Tibial nerve (tissue), 4 donors: ENCODE data around the gene MYO3B. TPM values are rescaled to one million over a fixed set of nuclear protein-coding genes. Genes with fewer than 3 reads are reported as not detected.
"Not testable (repeated sequence)": the region's sequence is repeated elsewhere in the genome, so short reads cannot be mapped to it uniquely, and the experiment has no call there.

Source experiments
- DNase-seq, 2 donors: peaks; one replicate each; pipeline ENCODE4 v3.0.0-alpha.2; 2019; ENCODE audit warnings: low spot score in 2 of 2
- H3K27ac ChIP-seq, 4 donors: fragments of 200-600 bp; sonication (generic) in 3 of 4; one replicate each; pipeline ENCODE4 v1.5.1; 2017 to 2019; ENCODE audit warnings: mild to moderate bottlenecking in 1 of 4
- H3K27me3 ChIP-seq, 2 donors: fragments of 200-600 bp; sonication (generic) in 1 of 2; one replicate each; pipeline versions ENCODE4 v1.5.1 to v1.6.0; 2017 to 2019
- H3K36me3 ChIP-seq, 3 donors: fragments of 200-600 bp; sonication (generic); one replicate each; pipeline ENCODE4 v1.5.1; 2018 to 2019
- H3K4me1 ChIP-seq, 4 donors: fragments of 200-600 bp; sonication (generic) in 3 of 4; one replicate each; pipeline ENCODE4 v1.5.1; 2017 to 2019
- H3K4me3 ChIP-seq, 4 donors: fragments of 200-600 bp; sonication (generic) in 3 of 4; one replicate each; pipeline ENCODE4 v1.5.1; 2017 to 2019; ENCODE audit warnings: mild to moderate bottlenecking in 1 of 4, moderate library complexity in 1 of 4
- H3K9me3 ChIP-seq, 4 donors: fragments of 200-600 bp; sonication (generic) in 3 of 4; one replicate each; pipeline ENCODE4 v1.5.1; 2017 to 2019
- CTCF ChIP-seq, 5 experiments: fragments of 200-600 bp in 3 of 5; fragments of 450-650 bp in 2 of 5; sonication (generic) in 3 of 5; IDR thresholded peaks; one replicate each; pipeline ENCODE4 v1.5.1; 2016 to 2019; ENCODE audit warnings: antibody characterized with exemption in 5 of 5, mild to moderate bottlenecking in 3 of 5, moderate library complexity in 2 of 5
- EP300 ChIP-seq, 2 donors: sonication (generic); formaldehyde crosslinking; IDR thresholded peaks; one replicate each; pipeline ENCODE4 v1.6.1; 2017; ENCODE audit warnings: antibody characterized with exemption in 2 of 2, mild to moderate bottlenecking in 1 of 2
- POLR2A ChIP-seq, 2 donors: fragments of 450-650 bp; IDR thresholded peaks; one replicate each; pipeline ENCODE4 v1.6.1; 2017; ENCODE audit warnings: antibody characterized with exemption in 2 of 2, mild to moderate bottlenecking in 2 of 2, moderate library complexity in 2 of 2
- WGBS, 2 donors: methylation state at CpG; one replicate each; pipeline ENCODE4 v1.1.5; 2018; 5-methylcytosine and 5-hydroxymethylcytosine counted together
- total RNA-seq, 4 donors: library from RNA; depleted of rRNA; stranded (reverse); fragments of >200 nt; gene quantifications; one replicate each; pipeline ENCODE4 v1.1.0, GENCODE V29; 2016

The MYO3B gene
- total RNA-seq, 4 donors from 2014 or later, result 0.22 to 0.63 (median 0.39) TPM; not detected in 1

GRCh38 chr2:170466632-170467031, 288.7 kb downstream of the MYO3B start:
- Histone ChIP-seq H3K27me3 (no peaks in the 10 kb centered on the region), H3K27ac (no peak overlapping the region), H3K9me3 (peaks cover 0 to 3% (median 0%) of the 10 kb centered on the region in 4 donors), H3K4me3 (no peak overlapping the region), H3K36me3 (no peaks in the 10 kb centered on the region), H3K4me1 (no peaks in the 10 kb centered on the region)
- DNase-seq, result no peak
- WGBS, 2 donors, result 79 to 80% methylated on average over 8 of the region's 8 CpGs
- TF ChIP-seq CTCF (IDR thresholded peaks at IDR 0.05) (no peak), EP300 (IDR thresholded peaks at IDR 0.05) (no peak), POLR2A (IDR thresholded peaks at IDR 0.05) (no peak)

- Histone ChIP-seq H3K4me1 (no peaks in the 10 kb centered on the region), H3K36me3 (no peaks in the 10 kb centered on the region), H3K4me3 (no peak overlapping the region), H3K27me3 (no peaks in the 10 kb centered on the region), H3K9me3 (peaks cover 0 to 3% (median 0%) of the 10 kb centered on the region in 4 donors), H3K27ac (no peak overlapping the region)
- WGBS, 2 donors, result 35 to 50% methylated on average over 1 of the region's 1 CpG
- no peak for TF ChIP-seq EP300 (IDR thresholded peaks at IDR 0.05)
- no peak for TF ChIP-seq POLR2A (IDR thresholded peaks at IDR 0.05)
- TF ChIP-seq CTCF (IDR thresholded peaks at IDR 0.05), result no peak
- DNase-seq, result no peak
Observed at GRCh38 chr2:170467568-170468422, 289.8 kb downstream of the MYO3B start.

DNA sequence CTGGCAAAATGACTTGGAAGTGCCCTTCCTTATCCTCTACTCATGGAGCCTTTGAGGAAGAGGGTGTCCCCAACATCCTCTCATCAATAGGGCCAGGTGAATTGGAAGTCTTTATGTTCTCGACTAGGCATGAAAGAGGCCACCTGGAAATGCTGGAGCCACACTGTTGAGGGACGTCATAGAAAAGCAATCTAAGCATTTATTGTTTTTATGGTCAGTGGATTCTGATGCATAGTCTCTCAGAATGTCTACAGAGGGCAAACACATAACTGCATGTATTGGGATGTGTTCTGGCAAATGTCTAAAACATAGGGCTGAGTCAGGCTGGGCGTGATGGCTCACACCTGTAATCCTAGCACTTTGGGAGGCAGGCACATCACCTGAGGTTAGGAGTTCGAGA, 290.6 kb downstream of the MYO3B start:
- no peak for TF ChIP-seq CTCF (IDR thresholded peaks at IDR 0.05)
- no peak for TF ChIP-seq EP300 (IDR thresholded peaks at IDR 0.05)
- TF ChIP-seq POLR2A (IDR thresholded peaks at IDR 0.05), result no peak
- Histone ChIP-seq H3K36me3 (no peaks in the 10 kb centered on the region), H3K4me1 (no peaks in the 10 kb centered on the region), H3K27me3 (no peaks in the 10 kb centered on the region), H3K4me3 (no peak overlapping the region), H3K27ac (no peak overlapping the region), H3K9me3 (peaks cover 0 to 3% (median 0%) of the 10 kb centered on the region in 4 donors)
- WGBS, 2 donors, result 78 to 84% methylated on average over 4 of the region's 4 CpGs
- DNase-seq, result no peak

- WGBS, 2 donors, result 94 to 97% methylated on average over 4 of the region's 4 CpGs
Observed at GRCh38 chr2:170472498-170472897, 294.6 kb downstream of the MYO3B start.

DNA sequence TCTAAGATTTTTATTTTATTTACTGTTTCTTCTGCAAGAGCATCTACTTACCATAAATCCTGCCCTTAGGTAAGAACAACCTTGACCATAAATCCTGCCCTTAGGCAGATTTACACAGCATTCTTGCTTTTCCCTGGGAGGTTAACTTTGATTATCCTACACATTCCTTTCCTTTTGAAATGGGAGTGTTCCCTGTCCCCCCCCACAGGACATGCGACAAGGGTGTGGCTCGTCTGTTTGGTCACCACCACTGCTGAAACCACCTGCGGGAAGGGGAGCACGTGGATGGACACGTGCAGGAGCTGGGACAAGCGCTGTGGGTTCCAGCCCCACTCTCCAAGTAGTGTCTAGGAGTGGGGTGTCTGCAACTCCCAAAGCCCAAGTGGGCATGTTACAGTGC, 297.9 kb downstream of the MYO3B start:
- 77 to 88% methylated on average over 6 of the region's 6 CpGs for WGBS, 2 donors
- Histone ChIP-seq H3K4me3 (no peak overlapping the region), H3K27ac (no peak overlapping the region), H3K4me1 (no peaks in the 10 kb centered on the region), H3K36me3 (no peaks in the 10 kb centered on the region), H3K27me3 (no peaks in the 10 kb centered on the region), H3K9me3 (no peaks in the 10 kb centered on the region)
- TF ChIP-seq EP300 (IDR thresholded peaks at IDR 0.05) (no peak), CTCF (IDR thresholded peaks at IDR 0.05) (no peak), POLR2A (IDR thresholded peaks at IDR 0.05) (no peak)
- no peak for DNase-seq

More at GRCh38 chr2:170472498-170472897, 294.6 kb downstream of the MYO3B start:
- not testable (repeated sequence) for DNase-seq, H3K27me3 ChIP-seq, H3K4me1 ChIP-seq, H3K36me3 ChIP-seq, H3K27ac ChIP-seq, H3K4me3 ChIP-seq, H3K9me3 ChIP-seq
